IMR-90 (cell line): ENCODE data around the gene CDH3. TPM values are rescaled to one million over a fixed set of nuclear protein-coding genes. Genes with fewer than 3 reads are reported as not detected.

ENCODE experiments used
- ATAC-seq: fragments of 200-7000 bp; cut with Tn5 transposase; 2 replicates; pipeline ENCODE4 v1.9.1; 2020; ENCODE audit warnings: low read depth, mild to moderate bottlenecking, moderate library complexity
- BruUV-seq: library from RNA; stranded (reverse); fragments of 400-500 nt; replicated peaks from 2 replicates; lab custom pipeline; 2021; lab: Mats Ljungman, UMichigan
- CTCF ChIA-PET: fragments of 300-600 bp; formaldehyde crosslinking; extraction: SDS; loops from one replicate; lab custom pipeline; 2021; ENCODE audit warnings: antibody characterized with exemption; lab: Yijun Ruan, JAX
- POLR2A ChIA-PET: fragments of 300-600 bp; sonication (Branson Sonifier 250); formaldehyde crosslinking; loops from one replicate; lab custom pipeline; 2022; ENCODE audit warnings: antibody characterized with exemption; ENCODE audit not compliant: unreplicated experiment; lab: Charles Lee
- DNase-seq: peaks from one replicate; pipeline ENCODE4 v3.0.0; 2013
- H2AFZ ChIP-seq: replicated peaks from 2 replicates; pipeline ENCODE3; 2013; ENCODE audit warnings: low read length, mild to moderate bottlenecking; ENCODE audit not compliant: poor library complexity
- H2AK5ac ChIP-seq: 2 replicates; pipeline ENCODE4 v1.6.1; 2013; ENCODE audit warnings: low read depth, low read length, inconsistent platforms
- H2AK9ac ChIP-seq: replicated peaks from 2 replicates; pipeline ENCODE3; 2013; ENCODE audit warnings: mild to moderate bottlenecking, low read depth, low read length, moderate library complexity; ENCODE audit not compliant: poor library complexity
- H2BK120ac ChIP-seq: 2 replicates; pipeline ENCODE4 v1.6.1; 2013; ENCODE audit warnings: low read depth, low read length, inconsistent platforms
- H2BK15ac ChIP-seq: 3 replicates; pipeline ENCODE4 v1.6.1; 2013; ENCODE audit warnings: low read depth, low read length, inconsistent platforms
- H2BK20ac ChIP-seq: 2 replicates; pipeline ENCODE4 v1.6.1; 2013; ENCODE audit warnings: low read depth, mild to moderate bottlenecking, inconsistent platforms, low read length, moderate library complexity
- H2BK5ac ChIP-seq: 2 replicates; pipeline ENCODE4 v1.6.1; 2013; ENCODE audit warnings: mild to moderate bottlenecking, low read depth, low read length, inconsistent platforms; ENCODE audit not compliant: poor library complexity, severe bottlenecking
- H3K14ac ChIP-seq: replicated peaks from 2 replicates; pipeline ENCODE4 v1.6.1; 2013; ENCODE audit warnings: low read depth, low read length, inconsistent platforms
- H3K18ac ChIP-seq: 2 replicates; pipeline ENCODE4 v1.6.1; 2013; ENCODE audit warnings: low read depth, low read length, control low read depth
- H3K23ac ChIP-seq: 2 replicates; pipeline ENCODE4 v1.6.1; 2013; ENCODE audit warnings: low read depth, low read length, inconsistent platforms
- H3K27ac ChIP-seq: 2 replicates; pipeline ENCODE4 v1.5.1; 2013; ENCODE audit warnings: mild to moderate bottlenecking, control low read depth, low read length; ENCODE audit not compliant: insufficient read depth
- H3K27me3 ChIP-seq: 2 replicates; pipeline ENCODE4 v1.6.1; 2013; ENCODE audit warnings: low read length; ENCODE audit not compliant: control insufficient read depth, insufficient read depth
- H3K36me3 ChIP-seq: 2 replicates; pipeline ENCODE4 v1.6.1; 2013; ENCODE audit warnings: low read length, mixed read lengths; ENCODE audit not compliant: control insufficient read depth, insufficient read depth
- H3K4ac ChIP-seq: 2 replicates; pipeline ENCODE4 v1.6.1; 2013; ENCODE audit warnings: low read depth, low read length, inconsistent platforms
- H3K4me1 ChIP-seq: 2 replicates; pipeline ENCODE4 v1.6.1; 2013; ENCODE audit warnings: low read length, mixed read lengths; ENCODE audit not compliant: control insufficient read depth, insufficient read depth
- H3K4me2 ChIP-seq: 2 replicates; pipeline ENCODE4 v1.6.1; 2013; ENCODE audit warnings: low read depth, mild to moderate bottlenecking, control low read depth, low read length, moderate library complexity
- H3K4me3 ChIP-seq: 2 replicates; pipeline ENCODE4 v1.5.1; 2013; ENCODE audit warnings: low read depth, mild to moderate bottlenecking, control low read depth, low read length, moderate library complexity; ENCODE audit not compliant: insufficient read depth
- H3K56ac ChIP-seq: 2 replicates; pipeline ENCODE4 v1.6.1; 2013; ENCODE audit warnings: low read length, inconsistent platforms; ENCODE audit not compliant: insufficient read depth; ENCODE audit errors: extremely low read depth
- H3K79me1 ChIP-seq, 2 experiments: 2 replicates each; pipeline ENCODE4 v1.6.1; 2013; ENCODE audit warnings: low read length in 2 of 2, inconsistent platforms in 1 of 2, low read depth in 1 of 2
- H3K9ac ChIP-seq: 2 replicates; pipeline ENCODE4 v1.6.1; 2013; ENCODE audit warnings: low read depth, low read length, control low read depth
- H3K9me1 ChIP-seq: 2 replicates; pipeline ENCODE4 v1.6.1; 2013; ENCODE audit warnings: low read length, inconsistent platforms; ENCODE audit not compliant: insufficient read depth
- H3K9me3 ChIP-seq: 2 replicates; pipeline ENCODE4 v1.6.1; 2013; ENCODE audit warnings: low read length; ENCODE audit not compliant: control insufficient read depth, insufficient read depth
- H4K20me1 ChIP-seq: 2 replicates; pipeline ENCODE4 v1.6.1; 2013; ENCODE audit warnings: low read length, inconsistent platforms; ENCODE audit not compliant: insufficient read depth
- H4K5ac ChIP-seq: 2 replicates; pipeline ENCODE4 v1.6.1; 2013; ENCODE audit warnings: mild to moderate bottlenecking, low read depth, low read length, control low read depth
- H4K8ac ChIP-seq, 2 experiments: 2 replicates each; pipeline ENCODE4 v1.6.1; 2013; ENCODE audit warnings: low read depth in 2 of 2, low read length in 2 of 2, control low read depth in 1 of 2, inconsistent platforms in 1 of 2
- H4K91ac ChIP-seq: 2 replicates; pipeline ENCODE4 v1.6.1; 2013; ENCODE audit warnings: low read depth, low read length, inconsistent platforms; ENCODE audit not compliant: insufficient read depth
- BHLHE40 ChIP-seq: fragments of 150-350 bp; IDR thresholded peaks from 2 replicates; pipeline ENCODE4 v1.6.1; 2016; ENCODE audit warnings: mild to moderate bottlenecking, low read depth, low read length
- CEBPB ChIP-seq: IDR thresholded peaks from 2 replicates; pipeline ENCODE4 v1.6.1; 2012; ENCODE audit warnings: low read depth, low read length, improper control_type of control experiment
- CHD1 ChIP-seq: IDR thresholded peaks from 2 replicates; pipeline ENCODE4 v1.6.1; 2012; ENCODE audit warnings: low read depth, low read length, improper control_type of control experiment
- FOS ChIP-seq: fragments of 150-350 bp; IDR thresholded peaks from 2 replicates; pipeline ENCODE4 v1.6.1; 2016; ENCODE audit warnings: low read depth, low read length
- MAFK ChIP-seq: IDR thresholded peaks from 2 replicates; pipeline ENCODE4 v1.6.1; 2012; ENCODE audit warnings: low read depth, low read length, improper control_type of control experiment
- MAZ ChIP-seq: IDR thresholded peaks from 2 replicates; pipeline ENCODE4 v1.6.1; 2012; ENCODE audit warnings: low read depth, mild to moderate bottlenecking, low read length, improper control_type of control experiment, moderate library complexity, borderline replicate concordance
- MXI1 ChIP-seq: IDR thresholded peaks from 2 replicates; pipeline ENCODE4 v1.6.1; 2012; ENCODE audit warnings: low read depth, mild to moderate bottlenecking, low read length, moderate library complexity, borderline replicate concordance
- NFE2L2 ChIP-seq: fragments of 150-350 bp; IDR thresholded peaks from 2 replicates; pipeline ENCODE4 v1.6.1; 2016; ENCODE audit warnings: low read depth, mild to moderate bottlenecking, low read length
- POLR2A ChIP-seq: IDR thresholded peaks from 2 replicates; pipeline ENCODE4 v1.6.1; 2012; ENCODE audit warnings: mild to moderate bottlenecking, low read depth, low read length
- RAD21 ChIP-seq: IDR thresholded peaks from 2 replicates; pipeline ENCODE4 v1.6.1; 2012; ENCODE audit warnings: low read length, improper control_type of control experiment
- RCOR1 ChIP-seq: IDR thresholded peaks from 2 replicates; pipeline ENCODE4 v1.6.1; 2012; ENCODE audit warnings: mild to moderate bottlenecking, low read length, improper control_type of control experiment; ENCODE audit not compliant: insufficient replicate concordance
- RFX5 ChIP-seq: IDR thresholded peaks from 2 replicates; pipeline ENCODE4 v1.8.0; 2012; ENCODE audit warnings: low read depth, mild to moderate bottlenecking, low read length, moderate library complexity
- SMC3 ChIP-seq: fragments of 150-350 bp; IDR thresholded peaks from 2 replicates; pipeline ENCODE4 v1.6.1; 2016; ENCODE audit warnings: low read depth, mild to moderate bottlenecking, antibody characterized with exemption, low read length, moderate library complexity
- WGBS, 2 experiments: methylation state at CpG; one replicate each; pipeline versions ENCODE4 v1.1.5 to v1.1.7; 2013; ENCODE audit warnings: missing lambda C conversion rate in 2 of 2; ENCODE audit not compliant: insufficient read length in 1 of 2; ENCODE audit errors: extremely low coverage in 2 of 2; 5-methylcytosine and 5-hydroxymethylcytosine counted together
- dilution Hi-C: fragments of 300-500 bp; cut with HindIII; formaldehyde crosslinking; loops from one replicate; pipeline ENCODE4 v1.14.3; 2018; ENCODE audit warnings: low sequenced_read_pairs; ENCODE audit not compliant: unreplicated experiment
- in situ Hi-C: fragments of 300-500 bp; cut with MboI; formaldehyde crosslinking; loops from 3 replicates; pipeline ENCODE4 v1.14.3; 2019; ENCODE audit warnings: low sequenced_read_pairs, inconsistent platforms, mixed read lengths
- intact Hi-C: fragments of 100-400 bp; cut with micrococcal nuclease; formaldehyde crosslinking; loops from 2 replicates; pipeline ENCODE4 v1.10.0; 2022
- polyA plus RNA-seq, 3 experiments: library from polyadenylated mRNA; depleted of rRNA; stranded (reverse); fragments of >200 nt; gene quantifications; 2 replicates each; pipeline ENCODE4 v1.2.3, GENCODE V29; 2012; ENCODE audit warnings: low replicate concordance in 1 of 3
- total RNA-seq: library from RNA; depleted of rRNA; stranded (reverse); fragments of >200 nt; gene quantifications from 2 replicates; pipeline ENCODE4 v1.2.3, GENCODE V29; 2012
- TF ChIP-seq, protein P1 (sequence below): conservative IDR thresholded peaks from 2 replicates; pipeline ENCODE4 v1.5.1; 2012; ENCODE audit warnings: mild to moderate bottlenecking, low read depth, low read length, improper control_type of control experiment
- TF ChIP-seq, protein P2 (sequence below): fragments of 150-350 bp; IDR thresholded peaks from 2 replicates; pipeline ENCODE4 v1.6.1; 2016; ENCODE audit warnings: low read depth, mild to moderate bottlenecking, low read length, moderate library complexity, borderline replicate concordance
- TF ChIP-seq, protein P3 (sequence below): fragments of 150-350 bp; IDR thresholded peaks from 2 replicates; pipeline ENCODE4 v1.6.1; 2017; ENCODE audit warnings: mild to moderate bottlenecking, antibody characterized with exemption, low read length, low read depth

The CDH3 gene
- total and polyA plus RNA-seq, 2 of the 4 experiments (the other 2 are of a cell fraction): not detected

DNA sequence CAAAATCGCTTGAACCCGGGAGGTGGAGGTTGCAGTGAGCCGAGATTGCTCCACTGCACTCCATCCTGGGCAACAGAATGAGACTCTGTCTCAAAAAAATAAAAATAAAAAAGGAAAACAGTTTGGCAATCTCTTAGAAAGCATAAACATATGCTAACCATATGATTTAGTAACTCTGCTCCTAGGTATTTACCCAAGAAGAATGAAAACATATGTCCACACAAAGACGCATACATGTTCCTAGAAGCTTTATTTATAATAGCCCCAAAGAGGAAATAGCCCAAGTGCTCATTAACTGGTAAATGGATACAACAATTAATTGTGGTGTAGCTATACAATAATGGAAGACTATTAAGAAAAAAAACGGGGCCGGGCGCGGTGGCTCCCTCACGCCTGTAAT lies 73.5 kb downstream of the CDH3 start:
- POLR2A ChIA-PET: no interaction called here
- no peak overlapping the region for H4K5ac ChIP-seq
- H3K56ac ChIP-seq: no peak overlapping the region
- H2BK20ac ChIP-seq: no peak overlapping the region
- no peaks in the 10 kb centered on the region for H3K4me1 ChIP-seq
- H3K4me3 ChIP-seq: no peak overlapping the region
- intact Hi-C loops (no loop called here), in situ Hi-C loops (no loop called here), dilution Hi-C loops (no loop called here)
- no peaks in the 10 kb centered on the region; the same call in 1 of the 2 replicates for H3K9me3 ChIP-seq
- H3K14ac ChIP-seq: no peak overlapping the region
- no peak overlapping the region for H2AFZ ChIP-seq
- H3K36me3 ChIP-seq: no peaks in the 10 kb centered on the region
- CTCF ChIA-PET: no interaction called here
- TF ChIP-seq MXI1: no peak
- TF ChIP-seq, protein P1, sequence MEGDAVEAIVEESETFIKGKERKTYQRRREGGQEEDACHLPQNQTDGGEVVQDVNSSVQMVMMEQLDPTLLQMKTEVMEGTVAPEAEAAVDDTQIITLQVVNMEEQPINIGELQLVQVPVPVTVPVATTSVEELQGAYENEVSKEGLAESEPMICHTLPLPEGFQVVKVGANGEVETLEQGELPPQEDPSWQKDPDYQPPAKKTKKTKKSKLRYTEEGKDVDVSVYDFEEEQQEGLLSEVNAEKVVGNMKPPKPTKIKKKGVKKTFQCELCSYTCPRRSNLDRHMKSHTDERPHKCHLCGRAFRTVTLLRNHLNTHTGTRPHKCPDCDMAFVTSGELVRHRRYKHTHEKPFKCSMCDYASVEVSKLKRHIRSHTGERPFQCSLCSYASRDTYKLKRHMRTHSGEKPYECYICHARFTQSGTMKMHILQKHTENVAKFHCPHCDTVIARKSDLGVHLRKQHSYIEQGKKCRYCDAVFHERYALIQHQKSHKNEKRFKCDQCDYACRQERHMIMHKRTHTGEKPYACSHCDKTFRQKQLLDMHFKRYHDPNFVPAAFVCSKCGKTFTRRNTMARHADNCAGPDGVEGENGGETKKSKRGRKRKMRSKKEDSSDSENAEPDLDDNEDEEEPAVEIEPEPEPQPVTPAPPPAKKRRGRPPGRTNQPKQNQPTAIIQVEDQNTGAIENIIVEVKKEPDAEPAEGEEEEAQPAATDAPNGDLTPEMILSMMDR: no peak
- TF ChIP-seq NFE2L2: no peak
- TF ChIP-seq SMC3: no peak
- TF ChIP-seq CHD1: no peak
- TF ChIP-seq RFX5: no peak
- TF ChIP-seq RCOR1: no peak
- no peak for TF ChIP-seq BHLHE40
- no peak for TF ChIP-seq MAFK
- no peak for TF ChIP-seq FOS
- no peak for TF ChIP-seq MAZ
- TF ChIP-seq, protein P2, sequence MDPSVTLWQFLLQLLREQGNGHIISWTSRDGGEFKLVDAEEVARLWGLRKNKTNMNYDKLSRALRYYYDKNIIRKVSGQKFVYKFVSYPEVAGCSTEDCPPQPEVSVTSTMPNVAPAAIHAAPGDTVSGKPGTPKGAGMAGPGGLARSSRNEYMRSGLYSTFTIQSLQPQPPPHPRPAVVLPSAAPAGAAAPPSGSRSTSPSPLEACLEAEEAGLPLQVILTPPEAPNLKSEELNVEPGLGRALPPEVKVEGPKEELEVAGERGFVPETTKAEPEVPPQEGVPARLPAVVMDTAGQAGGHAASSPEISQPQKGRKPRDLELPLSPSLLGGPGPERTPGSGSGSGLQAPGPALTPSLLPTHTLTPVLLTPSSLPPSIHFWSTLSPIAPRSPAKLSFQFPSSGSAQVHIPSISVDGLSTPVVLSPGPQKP: no peak
- TF ChIP-seq POLR2A: no peak
- TF ChIP-seq, protein P3, sequence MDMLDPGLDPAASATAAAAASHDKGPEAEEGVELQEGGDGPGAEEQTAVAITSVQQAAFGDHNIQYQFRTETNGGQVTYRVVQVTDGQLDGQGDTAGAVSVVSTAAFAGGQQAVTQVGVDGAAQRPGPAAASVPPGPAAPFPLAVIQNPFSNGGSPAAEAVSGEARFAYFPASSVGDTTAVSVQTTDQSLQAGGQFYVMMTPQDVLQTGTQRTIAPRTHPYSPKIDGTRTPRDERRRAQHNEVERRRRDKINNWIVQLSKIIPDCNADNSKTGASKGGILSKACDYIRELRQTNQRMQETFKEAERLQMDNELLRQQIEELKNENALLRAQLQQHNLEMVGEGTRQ: no peak
- TF ChIP-seq CEBPB: no peak
- TF ChIP-seq RAD21: no peak
- no peak overlapping the region for H2AK5ac ChIP-seq
- H2BK120ac ChIP-seq: no peak overlapping the region
- no TSS peak for BruUV-seq
- no peak for DNase-seq
- H2AK9ac ChIP-seq: no peak overlapping the region
- no peaks in the 10 kb centered on the region for H3K79me1 ChIP-seq
- no peak overlapping the region for H3K9ac ChIP-seq
- peaks cover under 1% of the 10 kb centered on the region; the same call in 1 of the 2 replicates for H3K27me3 ChIP-seq
- H3K4ac ChIP-seq: no peak overlapping the region
- ATAC-seq: no peak
- H3K4me2 ChIP-seq: no peak overlapping the region
- H4K8ac ChIP-seq: no peak overlapping the region
- no peaks in the 10 kb centered on the region for H3K9me1 ChIP-seq
- H3K18ac ChIP-seq: no peak overlapping the region
- no peak overlapping the region for H4K91ac ChIP-seq
- H3K27ac ChIP-seq: no peak overlapping the region
- 86% methylated on average over 3 of the region's 9 CpGs; no CpG with 5 or more reads in 1 of the 2 experiments for WGBS, 2 experiments
- no peak overlapping the region for H2BK5ac ChIP-seq
- H4K20me1 ChIP-seq: no peaks in the 10 kb centered on the region
- H3K23ac ChIP-seq: no peak overlapping the region
- H2BK15ac ChIP-seq: no peak overlapping the region
